HFF-Myc (cell line): ENCODE measurements around the gene GABRB2.

ENCODE experiments used
- DNase-seq: peaks from one replicate; pipeline ENCODE4 v3.0.0-alpha.2; 2011; ENCODE audit warnings: low read depth; ENCODE audit errors: extremely low read depth
- H3K4me3 ChIP-seq: replicated peaks from 2 replicates; pipeline ENCODE4 v1.5.1; 2011; ENCODE audit warnings: low read depth, mild to moderate bottlenecking, control low read depth, low read length
- TF ChIP-seq, protein P1 (sequence below): IDR thresholded peaks from 2 replicates; pipeline ENCODE4 v1.5.1; 2012; ENCODE audit warnings: mild to moderate bottlenecking, low read depth, low read length, control low read depth; ENCODE audit errors: missing control alignments

GABRB2 gene

DNA sequence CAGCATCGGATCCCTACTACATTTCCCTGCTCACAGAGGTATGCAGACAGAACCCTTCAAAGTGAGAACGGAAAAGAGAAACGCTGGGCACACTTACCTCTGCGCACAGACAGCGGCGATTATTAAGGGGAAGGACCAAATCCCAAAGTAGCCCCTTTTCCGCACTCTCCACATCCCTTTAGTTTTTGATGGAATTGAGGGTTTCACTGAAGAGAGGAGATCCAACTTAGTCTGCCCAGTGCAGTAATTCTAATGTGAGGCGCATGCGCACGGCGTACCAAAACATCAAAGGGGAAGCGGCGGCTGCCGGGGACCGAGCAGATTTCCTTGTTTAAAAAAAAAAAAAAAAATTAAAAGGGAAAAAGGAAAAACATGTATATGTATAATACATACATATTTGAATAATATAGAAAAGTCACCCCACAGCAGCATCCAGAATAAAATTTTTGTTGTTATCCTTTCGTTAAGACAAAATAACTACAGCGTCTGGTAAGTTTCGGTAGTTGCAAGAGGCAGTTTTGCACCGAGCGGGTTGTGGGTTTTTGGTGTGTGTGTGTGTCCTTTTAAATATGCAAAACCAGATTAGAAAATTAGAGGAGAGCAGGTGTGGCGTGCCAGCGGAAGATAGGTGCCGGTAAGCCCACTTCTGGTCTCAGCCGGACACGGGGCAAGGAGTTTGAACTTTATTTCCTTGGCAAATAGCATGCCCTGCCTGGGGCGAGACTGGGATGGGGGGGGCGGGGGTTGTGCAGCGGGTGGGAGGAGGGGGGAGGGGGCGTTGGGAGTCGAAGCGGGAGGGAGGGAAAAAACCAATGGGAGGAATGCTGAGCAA lies at the start of gene GABRB2:
Gene GABRB2, minus strand, starts transcription at position 256 of the 832 bp plus-strand sequence. Its CDS starts 82 bp downstream, at position 174.
- no peak for DNase-seq
- H3K4me3 ChIP-seq = no peak within 1 kb of the TSS
- TF ChIP-seq, protein P1, sequence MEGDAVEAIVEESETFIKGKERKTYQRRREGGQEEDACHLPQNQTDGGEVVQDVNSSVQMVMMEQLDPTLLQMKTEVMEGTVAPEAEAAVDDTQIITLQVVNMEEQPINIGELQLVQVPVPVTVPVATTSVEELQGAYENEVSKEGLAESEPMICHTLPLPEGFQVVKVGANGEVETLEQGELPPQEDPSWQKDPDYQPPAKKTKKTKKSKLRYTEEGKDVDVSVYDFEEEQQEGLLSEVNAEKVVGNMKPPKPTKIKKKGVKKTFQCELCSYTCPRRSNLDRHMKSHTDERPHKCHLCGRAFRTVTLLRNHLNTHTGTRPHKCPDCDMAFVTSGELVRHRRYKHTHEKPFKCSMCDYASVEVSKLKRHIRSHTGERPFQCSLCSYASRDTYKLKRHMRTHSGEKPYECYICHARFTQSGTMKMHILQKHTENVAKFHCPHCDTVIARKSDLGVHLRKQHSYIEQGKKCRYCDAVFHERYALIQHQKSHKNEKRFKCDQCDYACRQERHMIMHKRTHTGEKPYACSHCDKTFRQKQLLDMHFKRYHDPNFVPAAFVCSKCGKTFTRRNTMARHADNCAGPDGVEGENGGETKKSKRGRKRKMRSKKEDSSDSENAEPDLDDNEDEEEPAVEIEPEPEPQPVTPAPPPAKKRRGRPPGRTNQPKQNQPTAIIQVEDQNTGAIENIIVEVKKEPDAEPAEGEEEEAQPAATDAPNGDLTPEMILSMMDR = no peak

DNA sequence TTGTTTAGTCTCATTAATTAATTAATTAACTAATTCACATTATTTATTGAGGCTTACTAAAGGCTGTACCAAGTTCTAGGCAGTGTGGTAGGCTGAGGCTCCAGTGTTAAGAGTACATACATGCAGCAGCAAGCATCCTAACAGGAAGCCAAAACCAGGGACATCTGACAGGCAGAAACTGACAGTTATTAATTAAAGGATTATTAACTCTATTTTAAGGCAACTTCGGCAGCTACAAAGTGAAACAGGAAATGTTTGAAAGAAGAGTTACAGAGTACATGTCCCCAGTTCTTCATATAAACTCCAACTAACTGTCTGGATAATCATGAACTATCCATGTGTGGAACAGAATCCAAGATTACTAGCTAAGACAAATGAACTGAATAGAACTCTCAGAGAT lies 39.3 kb upstream of the GABRB2 start:
- DNase-seq = no peak
- no peak overlapping the region for H3K4me3 ChIP-seq
- TF ChIP-seq, protein P1 = no peak

DNA sequence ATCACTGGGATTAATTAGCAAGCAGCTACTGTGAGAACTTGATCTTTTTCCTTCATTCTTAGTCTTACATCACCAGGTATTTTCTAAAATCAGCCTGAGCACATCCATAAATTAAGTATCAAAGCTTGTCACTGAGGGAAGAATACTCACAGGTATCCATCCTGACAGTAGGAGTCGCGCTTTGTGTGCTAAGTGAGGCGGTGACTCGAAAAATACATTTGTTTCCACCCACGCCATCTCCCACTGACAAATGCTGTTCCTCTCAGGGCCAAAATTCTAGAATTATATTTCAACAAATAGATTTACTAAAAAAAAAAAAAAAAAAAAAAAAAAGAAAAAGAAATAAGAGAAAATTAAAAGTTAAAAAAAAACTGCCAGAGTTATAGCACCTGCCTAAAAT lies 34.1 kb upstream of the GABRB2 start:
- no peak overlapping the region for H3K4me3 ChIP-seq
- TF ChIP-seq, protein P1 = no peak
- DNase-seq = no peak

DNA sequence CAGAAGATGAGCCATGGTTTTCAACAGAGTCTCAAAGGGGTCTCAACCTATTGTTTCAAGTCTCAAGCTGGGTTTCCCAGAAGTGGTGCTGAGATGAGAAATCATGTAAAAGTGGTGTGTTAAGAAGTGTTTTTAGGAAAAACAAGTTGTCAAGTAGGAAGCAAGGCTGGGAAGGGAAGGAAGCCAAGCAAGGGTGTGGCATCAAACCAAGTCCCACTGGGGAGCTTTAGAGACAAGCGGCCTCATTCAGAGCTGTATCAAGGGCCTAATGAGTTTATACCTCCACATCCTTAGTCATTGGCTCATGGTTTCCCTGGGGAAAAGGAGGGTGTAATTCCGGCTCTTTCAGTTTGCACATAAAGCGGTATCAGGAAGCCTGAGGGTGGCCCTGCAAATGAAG lies 26.4 kb upstream of the GABRB2 start:
- no peak overlapping the region for H3K4me3 ChIP-seq
- TF ChIP-seq, protein P1 = no peak
- no peak for DNase-seq

DNA sequence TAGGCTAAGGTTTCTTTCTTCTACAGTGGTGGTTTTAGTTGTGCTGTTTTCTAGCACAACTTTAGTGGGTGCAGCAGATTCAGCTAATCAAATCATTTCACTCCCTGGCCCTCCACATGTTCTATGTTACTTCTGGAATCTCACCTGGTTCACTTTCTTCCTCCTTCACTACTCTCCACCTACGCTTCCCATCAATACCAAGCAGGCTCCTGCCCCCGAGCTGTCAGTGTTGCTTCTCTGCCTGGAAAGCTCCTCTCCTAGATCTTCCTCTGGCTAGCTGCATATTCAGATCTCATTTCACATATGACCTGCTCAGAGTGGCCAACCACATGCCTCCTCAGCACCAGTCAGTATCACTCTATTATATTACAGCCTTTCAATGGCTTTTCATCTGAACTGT lies 19.6 kb upstream of the GABRB2 start:
- TF ChIP-seq, protein P1 = no peak
- no peak for DNase-seq
- no peak overlapping the region for H3K4me3 ChIP-seq

DNA sequence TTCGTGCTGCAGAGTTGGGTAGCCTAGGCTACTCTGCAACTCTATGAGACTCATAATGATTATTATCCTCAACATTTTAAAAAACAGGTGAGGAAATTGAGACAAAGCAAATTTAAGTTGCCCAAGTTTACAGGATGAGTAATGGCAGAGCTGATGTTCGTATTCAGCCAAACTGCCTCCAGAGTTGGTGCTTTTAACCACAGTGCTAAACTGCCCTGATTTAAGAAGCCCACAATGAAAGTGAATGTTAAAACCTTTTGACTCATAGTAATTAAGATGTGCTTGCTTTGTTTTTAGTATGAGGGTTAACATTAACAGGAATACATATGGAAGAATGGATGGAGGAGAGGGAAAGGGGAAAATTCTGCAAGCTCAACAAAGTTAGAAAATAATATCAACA lies 15.9 kb upstream of the GABRB2 start:
- TF ChIP-seq, protein P1 = no peak
- H3K4me3 ChIP-seq = no peak overlapping the region
- no peak for DNase-seq
